H1 (cell line): ENCODE data around the gene SPC24. TPM values are rescaled to one million over a fixed set of nuclear protein-coding genes. Genes with fewer than 3 reads are reported as not detected.

Experiments
- CTCF ChIA-PET: fragments of 300-600 bp; sonication (Branson Sonifier 250); formaldehyde crosslinking; loops from one replicate; lab custom pipeline; 2021; ENCODE audit not compliant: partially characterized antibody; lab: Charles Lee
- POLR2A ChIA-PET: fragments of 300-600 bp; sonication (Branson Sonifier 250); formaldehyde crosslinking; loops from one replicate; lab custom pipeline; 2021; ENCODE audit warnings: inconsistent platforms; ENCODE audit not compliant: partially characterized antibody; lab: Charles Lee
- DNase-seq, 2 experiments: peaks; one replicate each; pipeline versions ENCODE4 v3.0.0 to v3.0.0-alpha.2; 2010 to 2022; ENCODE audit warnings: low spot score in 2 of 2, low read depth in 1 of 2, mixed read lengths in 1 of 2
- FAIRE-seq: peaks from 2 replicates; lab custom pipeline; 2011; peaks lifted over from hg19 to GRCh38; lab: Jason Lieb, UNC
- H2AFZ ChIP-seq: 2 replicates; pipeline ENCODE4 v1.8.1; 2012; ENCODE audit warnings: low read length, inconsistent platforms
- H2AK5ac ChIP-seq: 2 replicates; pipeline ENCODE4 v1.6.1; 2013; ENCODE audit warnings: low read depth, low read length
- H2BK120ac ChIP-seq: replicated peaks from 2 replicates; pipeline ENCODE3; 2013; ENCODE audit warnings: low read depth, low read length, inconsistent platforms
- H2BK12ac ChIP-seq: 2 replicates; pipeline ENCODE4 v1.6.1; 2013; ENCODE audit warnings: low read depth, low read length
- H2BK15ac ChIP-seq: 2 replicates; pipeline ENCODE4 v1.6.1; 2013; ENCODE audit warnings: low read length
- H2BK20ac ChIP-seq: 2 replicates; pipeline ENCODE4 v1.6.1; 2013; ENCODE audit warnings: low read length
- H2BK5ac ChIP-seq: 2 replicates; pipeline ENCODE4 v1.6.1; 2013; ENCODE audit warnings: low read depth, low read length
- H3K14ac ChIP-seq: 2 replicates; pipeline ENCODE4 v1.6.1; 2013; ENCODE audit warnings: inconsistent platforms; ENCODE audit not compliant: insufficient read length
- H3K18ac ChIP-seq: 2 replicates; pipeline ENCODE4 v1.6.1; 2013; ENCODE audit warnings: low read length; ENCODE audit errors: extremely low read depth
- H3K23ac ChIP-seq: 2 replicates; pipeline ENCODE4 v1.6.1; 2013; ENCODE audit warnings: inconsistent platforms; ENCODE audit not compliant: insufficient read length
- H3K23me2 ChIP-seq: 2 replicates; pipeline ENCODE4 v1.6.1; 2013; ENCODE audit warnings: low read depth, low read length
- H3K27ac ChIP-seq: 2 replicates; pipeline ENCODE4 v1.6.1; 2011; ENCODE audit warnings: low read depth, low read length, inconsistent platforms
- H3K27me3 ChIP-seq, 4 experiments: replicated peaks in 1 of 4; 1 replicate in 1 of 4; 2 replicates in 3 of 4; pipeline versions ENCODE4 v1.6.1 to v1.8.1; 2011 to 2013; ENCODE audit warnings: low read length in 3 of 4, mild to moderate bottlenecking in 3 of 4, inconsistent platforms in 2 of 4, mixed read lengths in 2 of 4, moderate library complexity in 1 of 4; ENCODE audit not compliant: control insufficient read depth in 3 of 4, insufficient read depth in 3 of 4; ENCODE audit errors: extremely low read depth in 1 of 4
- H3K36me3 ChIP-seq, 4 experiments: 2 replicates each; pipeline versions ENCODE4 v1.6.1 to v1.8.1; 2011 to 2013; ENCODE audit warnings: mild to moderate bottlenecking in 4 of 4, low read length in 3 of 4, moderate library complexity in 2 of 4, control low read depth in 1 of 4, inconsistent platforms in 1 of 4; ENCODE audit not compliant: insufficient read depth in 4 of 4, control insufficient read depth in 2 of 4
- H3K4ac ChIP-seq: replicated peaks from 2 replicates; pipeline ENCODE3; 2013; ENCODE audit warnings: low read length, low read depth, mixed read lengths, inconsistent platforms; ENCODE audit not compliant: insufficient read length
- H3K4me1 ChIP-seq, 4 experiments: replicated peaks in 1 of 4; 1 replicate in 1 of 4; 2 replicates in 3 of 4; pipeline versions ENCODE4 v1.6.1 to v1.8.1; 2011 to 2013; ENCODE audit warnings: low read length in 3 of 4, inconsistent platforms in 2 of 4, mixed read lengths in 1 of 4; ENCODE audit not compliant: insufficient read depth in 4 of 4, control insufficient read depth in 3 of 4
- H3K4me2 ChIP-seq, 2 experiments: 2 replicates each; pipeline versions ENCODE4 v1.6.1 to v1.8.1; 2011 to 2013; ENCODE audit warnings: low read depth in 2 of 2, low read length in 2 of 2, control low read depth in 1 of 2, inconsistent platforms in 1 of 2, mild to moderate bottlenecking in 1 of 2; ENCODE audit not compliant: insufficient read depth in 1 of 2
- H3K4me3 ChIP-seq, 4 experiments: fragments of 200-600, 300-600 bp in 1 of 4; sonication (generic), shearing (Covaris generic), sonication (Bioruptor Twin) in 1 of 4; 2 replicates each; pipeline versions ENCODE4 v1.5.1 to v1.8.1; 2011 to 2016; ENCODE audit warnings: low read length in 4 of 4, low read depth in 3 of 4, control low read depth in 2 of 4, inconsistent platforms in 2 of 4, mild to moderate bottlenecking in 2 of 4, mixed read lengths in 1 of 4, moderate library complexity in 1 of 4; ENCODE audit not compliant: insufficient read depth in 2 of 4; ENCODE audit errors: extremely low read depth in 1 of 4
- H3K56ac ChIP-seq: replicated peaks from 2 replicates; pipeline ENCODE3; 2013; ENCODE audit warnings: low read depth, mild to moderate bottlenecking, mixed read lengths, low read length, inconsistent platforms; ENCODE audit not compliant: insufficient read length
- H3K79me1 ChIP-seq: 2 replicates; pipeline ENCODE4 v1.6.1; 2013; ENCODE audit warnings: low read depth, low read length, control low read depth
- H3K79me2 ChIP-seq, 2 experiments: 2 replicates each; pipeline versions ENCODE4 v1.6.1 to v1.8.1; 2012 to 2013; ENCODE audit warnings: low read length in 2 of 2, mild to moderate bottlenecking in 2 of 2, inconsistent platforms in 1 of 2; ENCODE audit not compliant: insufficient read depth in 2 of 2, control insufficient read depth in 1 of 2
- H3K9ac ChIP-seq, 4 experiments: replicated peaks in 1 of 4; 1 replicate in 1 of 4; 2 replicates in 3 of 4; pipeline versions ENCODE4 v1.6.1 to v1.8.1; 2011 to 2013; ENCODE audit warnings: low read depth in 3 of 4, low read length in 3 of 4, control low read depth in 2 of 4, mild to moderate bottlenecking in 2 of 4, moderate library complexity in 2 of 4, inconsistent platforms in 1 of 4; ENCODE audit errors: extremely low read depth in 1 of 4
- H3K9me3 ChIP-seq, 2 experiments: 2 replicates each; pipeline versions ENCODE4 v1.6.1 to v1.8.1; 2012 to 2013; ENCODE audit warnings: mild to moderate bottlenecking in 2 of 2, moderate library complexity in 2 of 2, control low read depth in 1 of 2, inconsistent platforms in 1 of 2, low read depth in 1 of 2, low read length in 1 of 2, mixed read lengths in 1 of 2; ENCODE audit not compliant: insufficient read depth in 2 of 2
- H4K20me1 ChIP-seq, 2 experiments: replicated peaks in 1 of 2; 2 replicates each; pipeline versions ENCODE3 to v1.8.1; 2011 to 2013; ENCODE audit warnings: inconsistent platforms in 2 of 2, low read length in 2 of 2, mild to moderate bottlenecking in 1 of 2; ENCODE audit not compliant: insufficient read depth in 2 of 2, control insufficient read depth in 1 of 2
- H4K5ac ChIP-seq: 2 replicates; pipeline ENCODE4 v1.6.1; 2013; ENCODE audit warnings: low read length, low read depth, mixed read lengths, inconsistent platforms; ENCODE audit not compliant: insufficient read length
- H4K8ac ChIP-seq: 2 replicates; pipeline ENCODE4 v1.8.0; 2013; ENCODE audit warnings: mild to moderate bottlenecking, moderate library complexity, low read length, inconsistent platforms; ENCODE audit not compliant: insufficient read depth; ENCODE audit errors: extremely low read depth
- H4K91ac ChIP-seq: replicated peaks from 2 replicates; pipeline ENCODE3; 2013; ENCODE audit warnings: low read length, mixed read lengths, inconsistent platforms; ENCODE audit not compliant: insufficient read length
- CREB1 ChIP-seq: IDR thresholded peaks from 2 replicates; pipeline ENCODE4 v1.6.1; 2012; ENCODE audit warnings: inconsistent platforms
- GTF2F1 ChIP-seq: IDR thresholded peaks from 2 replicates; pipeline ENCODE4 v1.6.1; 2012; ENCODE audit warnings: low read depth, low read length, improper control_type of control experiment, borderline replicate concordance
- JUND ChIP-seq: IDR thresholded peaks from 2 replicates; pipeline ENCODE4 v1.6.1; 2011; ENCODE audit warnings: mild to moderate bottlenecking, improper control_type of control experiment, low read length
- PHF8 ChIP-seq: fragments of 200-600 bp; sonication (generic); conservative IDR thresholded peaks from 2 replicates; pipeline ENCODE4 v1.7.1; 2012; ENCODE audit warnings: low read depth, mild to moderate bottlenecking, inconsistent platforms, low read length, moderate library complexity
- RAD21 ChIP-seq, 2 experiments: IDR thresholded peaks in 1 of 2; conservative IDR thresholded peaks in 1 of 2; 2 replicates each; pipeline ENCODE4 v1.6.1; 2011; ENCODE audit warnings: low read depth in 2 of 2, low read length in 2 of 2, improper control_type of control experiment in 1 of 2, inconsistent platforms in 1 of 2, mild to moderate bottlenecking in 1 of 2, moderate library complexity in 1 of 2
- TAF1 ChIP-seq: IDR thresholded peaks from 2 replicates; pipeline ENCODE4 v1.6.1; 2011; ENCODE audit warnings: mild to moderate bottlenecking, low read depth, low read length
- TCF12 ChIP-seq: IDR thresholded peaks from 2 replicates; pipeline ENCODE4 v1.6.1; 2011; ENCODE audit warnings: low read depth, mild to moderate bottlenecking, low read length
- YY1 ChIP-seq: IDR thresholded peaks from 2 replicates; pipeline ENCODE4 v1.6.1; 2011; ENCODE audit warnings: low read depth, mild to moderate bottlenecking, low read length
- WGBS, 2 experiments: shearing (Covaris generic) in 1 of 2; methylation state at CpG; one replicate each; pipeline versions ENCODE4 v1.1.6 to v1.1.7; 2013 to 2015; ENCODE audit warnings: low lambda C conversion rate in 2 of 2, mixed read lengths in 2 of 2, inconsistent platforms in 1 of 2, low coverage in 1 of 2, missing lambda C conversion rate in 1 of 2; ENCODE audit not compliant: insufficient replicate concordance in 2 of 2, insufficient coverage in 1 of 2, insufficient read length in 1 of 2; ENCODE audit errors: extremely low coverage in 1 of 2, missing lambda C conversion rate in 1 of 2; 5-methylcytosine and 5-hydroxymethylcytosine counted together
- polyA plus RNA-seq, 7 experiments: library from polyadenylated mRNA; depleted of rRNA in 3 of 7; stranded (reverse) in 5 of 7; unstranded in 2 of 7; fragments of >200 nt in 5 of 7; fragments of 200-250 nt in 2 of 7; gene quantifications; 1 replicate in 5 of 7; 2 replicates in 1 of 7; 4 replicates in 1 of 7; pipeline versions ENCODE4 v1.2.1 to v1.2.3, GENCODE V29; 2011 to 2013; ENCODE audit warnings: missing spikeins in 2 of 7, mixed read lengths in 2 of 7
- total RNA-seq: library from RNA; stranded (reverse); fragmentation: NEBNext Ultra II Directional; extraction: Animal tissue kit (Norgen Biotek cat#: 25700); gene quantifications from 2 replicates; pipeline ENCODE4 v1.2.1, GENCODE V29; 2021
- TF ChIP-seq, protein P1 (sequence below): IDR thresholded peaks from 2 replicates; pipeline ENCODE4 v1.6.1; 2011; ENCODE audit warnings: low read length, improper control_type of control experiment
- TF ChIP-seq, protein P2 (sequence below): IDR thresholded peaks from 2 replicates; pipeline ENCODE4 v1.6.1; 2012; ENCODE audit warnings: inconsistent platforms

Gene SPC24
- total and polyA plus RNA-seq, 2 of the 8 experiments (the other 6 are each of a cell fraction or from before 2014, with no cell fraction given): 17.7 to 42.4 TPM

DNA sequence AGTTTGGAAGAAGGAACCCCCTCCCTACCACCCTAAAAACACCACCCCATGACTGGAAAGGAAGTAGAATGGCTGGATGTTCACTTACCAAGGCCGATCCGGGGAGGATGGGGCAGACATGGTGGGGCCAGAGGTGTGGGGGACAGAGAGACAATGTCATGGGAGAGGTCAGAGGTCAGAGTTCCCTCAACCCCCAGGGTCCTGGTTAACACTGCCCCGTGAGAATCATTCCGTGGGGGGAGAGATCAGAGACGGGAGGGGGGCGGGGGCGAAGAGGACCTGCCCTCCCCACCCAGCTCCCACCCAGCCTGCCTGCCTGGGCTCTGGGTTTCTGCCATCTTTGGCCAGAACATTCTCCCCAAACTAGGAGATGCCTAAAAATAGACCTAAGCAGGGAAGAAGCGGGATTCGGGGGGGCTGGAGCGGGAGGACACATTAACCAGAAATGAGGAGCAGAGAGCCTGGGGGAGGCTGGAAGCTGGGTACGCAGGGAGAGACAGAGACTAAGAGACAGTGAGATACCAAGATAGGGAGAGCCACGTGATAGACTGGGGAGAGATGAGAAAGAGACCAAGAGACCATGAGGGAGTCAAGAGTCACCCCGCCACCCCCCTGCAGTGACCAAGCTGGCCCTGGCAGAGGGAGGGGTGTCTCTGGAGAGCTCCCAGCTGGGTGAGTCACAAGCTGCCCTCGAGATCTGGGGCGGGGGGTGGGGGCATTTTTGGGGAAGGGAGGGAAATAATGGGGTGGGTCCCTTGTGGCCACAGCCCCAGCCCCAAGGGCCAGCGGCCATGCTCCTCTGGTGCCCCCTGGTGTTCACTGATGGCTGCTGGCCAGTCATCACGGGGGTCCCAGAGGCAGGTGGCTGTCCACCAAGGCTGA is 47.9 kb upstream of the SPC24 start:
- Histone ChIP-seq H3K9me3 (no peaks in the 10 kb centered on the region), H3K23me2 (no peaks in the 10 kb centered on the region), H3K9ac (no peak overlapping the region), H3K23ac (no peak overlapping the region), H4K5ac (no peak overlapping the region), H3K4ac (no peak overlapping the region), H3K4me3 (no peak overlapping the region), H3K36me3 (peaks cover 0 to 3% (median under 1%) of the 10 kb centered on the region in 4 experiments; a peak in 2 of 8 replicates), H3K56ac (no peak overlapping the region), H4K20me1 (peaks cover 0 to 1% of the 10 kb centered on the region in 2 experiments), H2BK120ac (no peak overlapping the region), H4K8ac (no peak overlapping the region), H2BK15ac (no peak overlapping the region), H2BK12ac (no peak overlapping the region), H3K27ac (no peak overlapping the region), H2AFZ (no peak overlapping the region), H2BK5ac (no peak overlapping the region), H2AK5ac (no peak overlapping the region), H3K4me2 (no peak overlapping the region), H3K27me3 (no peaks in the 10 kb centered on the region), H2BK20ac (no peak overlapping the region), H3K79me1 (no peaks in the 10 kb centered on the region), H3K4me1 (no peaks in the 10 kb centered on the region; a peak in 2 of 7 replicates), H4K91ac (no peak overlapping the region), H3K18ac (no peak overlapping the region; the same call in 1 of the 2 replicates), H3K79me2 (no peaks in the 10 kb centered on the region), H3K14ac (no peak overlapping the region)
- FAIRE-seq (no peak), DNase-seq (peak; percentile 46 to 88)
- WGBS, 2 experiments: 69% methylated on average over 10 of the region's 17 CpGs; no CpG with 5 or more reads in 1 of the 2 experiments
- POLR2A ChIA-PET: interaction anchor here (0.6 to 1.4 kb wide), 3 partner anchors 47 to 103 kb away, joined by 3 read pairs; partner anchors contain the start of gene SPC24
- CTCF ChIA-PET: interaction anchor here (0.6 to 2.8 kb wide), 9 partner anchors 10 to 194 kb away, joined by 3 to 18 read pairs (median 4); no protein-coding TSS in a partner anchor
- peak; percentile 70; the same call in 1 of the 2 replicates for TF ChIP-seq JUND
- TF ChIP-seq TAF1: no peak
- peak; percentile 40; the same call in 1 of the 2 replicates for TF ChIP-seq CREB1
- no peak for TF ChIP-seq GTF2F1
- TF ChIP-seq PHF8: no peak
- TF ChIP-seq RAD21 (IDR thresholded peaks at IDR 0.05 in 1 of 2, conservative IDR thresholded peaks at IDR 0.05 in 1 of 2; ENCODE audit: low read depth in 2 of 2, low read length in 2 of 2): peak; percentile 79 to 82
- peak; percentile 72; the same call in 1 of the 2 replicates for TF ChIP-seq YY1
- TF ChIP-seq TCF12: peak; percentile 67; the same call in 1 of the 2 replicates
- TF ChIP-seq, protein P1, sequence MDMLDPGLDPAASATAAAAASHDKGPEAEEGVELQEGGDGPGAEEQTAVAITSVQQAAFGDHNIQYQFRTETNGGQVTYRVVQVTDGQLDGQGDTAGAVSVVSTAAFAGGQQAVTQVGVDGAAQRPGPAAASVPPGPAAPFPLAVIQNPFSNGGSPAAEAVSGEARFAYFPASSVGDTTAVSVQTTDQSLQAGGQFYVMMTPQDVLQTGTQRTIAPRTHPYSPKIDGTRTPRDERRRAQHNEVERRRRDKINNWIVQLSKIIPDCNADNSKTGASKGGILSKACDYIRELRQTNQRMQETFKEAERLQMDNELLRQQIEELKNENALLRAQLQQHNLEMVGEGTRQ: 0 out of 2 replicates have a peak, but pooled peaks have one; percentile 3
- TF ChIP-seq, protein P2, sequence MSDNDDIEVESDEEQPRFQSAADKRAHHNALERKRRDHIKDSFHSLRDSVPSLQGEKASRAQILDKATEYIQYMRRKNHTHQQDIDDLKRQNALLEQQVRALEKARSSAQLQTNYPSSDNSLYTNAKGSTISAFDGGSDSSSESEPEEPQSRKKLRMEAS: peak; percentile 18; the same call in 1 of the 2 replicates
